NAMALWA (cell line): ENCODE measurements around the gene L2HGDH.
A peak's percentile ranks its signal among the peaks of the same experiment; 100 is the strongest.

ENCODE experiments used
- DNase-seq: peaks from one replicate; pipeline ENCODE4 v3.0.0-alpha.2; 2015; ENCODE audit warnings: low spot score

The L2HGDH gene

GRCh38 chr14:50288146-50288545 lies 23.9 kb downstream of the L2HGDH start:
- no peak for DNase-seq

GRCh38 chr14:50285861-50286260 lies 26.2 kb downstream of the L2HGDH start:
- DNase-seq = no peak

GRCh38 chr14:50272498-50272897 lies 39.5 kb downstream of the L2HGDH start:
- no peak for DNase-seq

- no peak for DNase-seq
Observed at GRCh38 chr14:50270932-50271331, 41.1 kb downstream of the L2HGDH start.

GRCh38 chr14:50265029-50265428 lies 47.0 kb downstream of the L2HGDH start:
- no peak for DNase-seq

- no peak for DNase-seq
Observed at GRCh38 chr14:50263321-50263720, 48.7 kb downstream of the L2HGDH start.

- DNase-seq = no peak
Observed at GRCh38 chr14:50262865-50263264, 49.2 kb downstream of the L2HGDH start.

- peak; percentile 48 for DNase-seq
Observed at GRCh38 chr14:50260511-50260910, 51.5 kb downstream of the L2HGDH start.

- DNase-seq = no peak
Observed at GRCh38 chr14:50260072-50260471, 52.0 kb downstream of the L2HGDH start.

- no peak for DNase-seq
Observed at GRCh38 chr14:50257732-50258131, 54.3 kb downstream of the L2HGDH start.

GRCh38 chr14:50254248-50254647 lies 57.8 kb downstream of the L2HGDH start:
- DNase-seq = no peak

- DNase-seq = no peak
Observed at GRCh38 chr14:50249136-50249775, 62.8 kb downstream of the L2HGDH start.

- no peak for DNase-seq
Observed at GRCh38 chr14:50247245-50247644, 64.8 kb downstream of the L2HGDH start.

- DNase-seq = no peak
Observed at GRCh38 chr14:50242566-50243310, 69.3 kb downstream of the L2HGDH start.

GRCh38 chr14:50242096-50242495 lies 69.9 kb downstream of the L2HGDH start:
- DNase-seq = no peak

GRCh38 chr14:50237427-50237826 lies 74.6 kb downstream of the L2HGDH start:
- DNase-seq = peak; percentile 13

GRCh38 chr14:50233951-50234250 lies 78.1 kb downstream of the L2HGDH start:
- DNase-seq = no peak

GRCh38 chr14:50233166-50233950 lies 78.7 kb downstream of the L2HGDH start:
- no peak for DNase-seq

GRCh38 chr14:50232276-50232642 lies 79.8 kb downstream of the L2HGDH start:
- DNase-seq = no peak

GRCh38 chr14:50231475-50232275 lies 80.4 kb downstream of the L2HGDH start, which contains the start of gene SOS2:
Gene SOS2 (minus strand): TSS chr14:50231578. CDS start chr14:50231283, 295 bp downstream.
- peak; percentile 76 for DNase-seq

- DNase-seq = peak; percentile 61
Observed at GRCh38 chr14:50230701-50231474, 81.1 kb downstream of the L2HGDH start.

GRCh38 chr14:50230401-50230700 lies 81.7 kb downstream of the L2HGDH start:
- peak; percentile 42 for DNase-seq
